Kidney tubule cell (primary cell): ENCODE data around the gene RYR1.
A peak's percentile ranks its signal among the peaks of the same experiment; 100 is the strongest.
"Not testable (repeated sequence)": the region's sequence is repeated elsewhere in the genome, so short reads cannot be mapped to it uniquely, and the experiment has no call there.

Experiments
- DNase-seq: peaks from one replicate; pipeline ENCODE4 v3.0.0-alpha.2; 2018; ENCODE audit warnings: low spot score

RYR1 gene

GRCh38 chr19:38514812-38515633 is 81.5 kb downstream of the RYR1 start:
- peak; percentile 65 for DNase-seq

- DNase-seq, result no peak
Observed at GRCh38 chr19:38515896-38516295, 82.4 kb downstream of the RYR1 start.

GRCh38 chr19:38516802-38517201 is 83.3 kb downstream of the RYR1 start:
- DNase-seq, result no peak

- no peak for DNase-seq
Observed at GRCh38 chr19:38517321-38517720, 83.8 kb downstream of the RYR1 start.

- DNase-seq, result not testable (repeated sequence)
Observed at GRCh38 chr19:38517980-38518379, 84.5 kb downstream of the RYR1 start.

- no peak for DNase-seq
Observed at GRCh38 chr19:38519168-38519567, 85.7 kb downstream of the RYR1 start.

- no peak for DNase-seq
Observed at GRCh38 chr19:38519988-38520387, 86.5 kb downstream of the RYR1 start.

- no peak for DNase-seq
Observed at GRCh38 chr19:38522915-38523314, 89.4 kb downstream of the RYR1 start.

- no peak for DNase-seq
Observed at GRCh38 chr19:38523319-38523718, 89.8 kb downstream of the RYR1 start.

- no peak for DNase-seq
Observed at GRCh38 chr19:38524369-38524768, 90.9 kb downstream of the RYR1 start.

GRCh38 chr19:38524994-38525634 is 91.6 kb downstream of the RYR1 start:
- no peak for DNase-seq

GRCh38 chr19:38526430-38526829 is 92.9 kb downstream of the RYR1 start:
- DNase-seq, result no peak

- no peak for DNase-seq
Observed at GRCh38 chr19:38527466-38528136, 94.1 kb downstream of the RYR1 start.

- DNase-seq, result no peak
Observed at GRCh38 chr19:38528213-38528755, 94.8 kb downstream of the RYR1 start.

GRCh38 chr19:38528931-38529330 is 95.4 kb downstream of the RYR1 start:
- no peak for DNase-seq

- no peak for DNase-seq
Observed at GRCh38 chr19:38531515-38531914, 98.0 kb downstream of the RYR1 start.

GRCh38 chr19:38532939-38533338 is 99.4 kb downstream of the RYR1 start:
- DNase-seq, result no peak

- DNase-seq, result no peak
Observed at GRCh38 chr19:38534574-38534973, 101.1 kb downstream of the RYR1 start.

- DNase-seq, result no peak
Observed at GRCh38 chr19:38535212-38535611, 101.7 kb downstream of the RYR1 start.

- DNase-seq, result no peak
Observed at GRCh38 chr19:38537071-38537936, 103.8 kb downstream of the RYR1 start.

- DNase-seq, result no peak
Observed at GRCh38 chr19:38538386-38538785, 104.9 kb downstream of the RYR1 start.
